Testis (tissue), 3 donors: Measurements from ENCODE around the gene SGCG. TPM values are rescaled to one million over a fixed set of nuclear protein-coding genes. Genes with fewer than 3 reads are reported as not detected.

Experiments used
- DNase-seq: peaks from one replicate; pipeline ENCODE4 v3.0.0-alpha.2; 2019
- H3K27ac ChIP-seq, 2 donors: fragments of 200-600 bp; sonication (generic); one replicate each; pipeline ENCODE4 v1.5.1; 2019
- H3K27me3 ChIP-seq: fragments of 200-600 bp; sonication (generic); one replicate; pipeline ENCODE4 v1.5.1; 2019
- H3K36me3 ChIP-seq: fragments of 200-600 bp; sonication (generic); one replicate; pipeline ENCODE4 v1.5.1; 2017; ENCODE audit warnings: low read depth; ENCODE audit errors: missing control alignments
- H3K4me1 ChIP-seq: fragments of 200-600 bp; sonication (generic); one replicate; pipeline ENCODE4 v1.5.1; 2019
- H3K4me3 ChIP-seq, 2 donors: fragments of 200-600 bp; sonication (generic); one replicate each; pipeline ENCODE4 v1.5.1; 2017 to 2019
- H3K9me3 ChIP-seq: fragments of 200-600 bp; sonication (generic); one replicate; pipeline ENCODE4 v1.5.1; 2017
- CTCF ChIP-seq, 3 experiments: fragments of 450-650 bp in 2 of 3; fragments of 200-600 bp in 1 of 3; sonication (generic) in 1 of 3; IDR thresholded peaks; one replicate each; pipeline ENCODE4 v1.5.1; 2016 to 2019; ENCODE audit warnings: antibody characterized with exemption in 3 of 3, mild to moderate bottlenecking in 2 of 3, moderate library complexity in 1 of 3
- POLR2A ChIP-seq: fragments of 450-650 bp; IDR thresholded peaks from one replicate; pipeline ENCODE4 v1.6.1; 2017; ENCODE audit warnings: antibody characterized with exemption, mild to moderate bottlenecking, moderate library complexity
- WGBS, 2 donors: methylation state at CpG; one replicate each; pipeline ENCODE4 v1.1.5; 2018; 5-methylcytosine and 5-hydroxymethylcytosine counted together
- intact Hi-C: fragments of 100-400 bp; cut with DNase I; formaldehyde crosslinking; loops from one replicate; pipeline ENCODE4 v1.15.1; 2023; ENCODE audit warnings: low total_unique reads
- polyA plus RNA-seq: library from polyadenylated mRNA; stranded (reverse); fragments of 350-450 nt; fragmentation: Illumina TruSeq; extraction: RNeasy Lipid Tissue Mini Kit (QIAGEN cat#74804); gene quantifications from one replicate; pipeline ENCODE4 v1.2.3, GENCODE V29; 2014; ENCODE audit warnings: low read depth, low replicate concordance; ENCODE audit not compliant: insufficient read depth
- small RNA-seq, 2 donors: library from RNA; depleted of rRNA; stranded (forward); fragments of <200 nt; gene quantifications; one replicate each; pipeline ENCODE3, GENCODE V24; 2016
- total RNA-seq, 2 donors: library from RNA; depleted of rRNA; stranded (reverse); fragments of >200 nt; gene quantifications; one replicate each; pipeline ENCODE4 v1.2.3, GENCODE V29; 2016

Gene SGCG
- total and polyA plus RNA-seq, 3 donors from 2014 or later = 1.5 to 2.9 (median 2.2) TPM

DNA sequence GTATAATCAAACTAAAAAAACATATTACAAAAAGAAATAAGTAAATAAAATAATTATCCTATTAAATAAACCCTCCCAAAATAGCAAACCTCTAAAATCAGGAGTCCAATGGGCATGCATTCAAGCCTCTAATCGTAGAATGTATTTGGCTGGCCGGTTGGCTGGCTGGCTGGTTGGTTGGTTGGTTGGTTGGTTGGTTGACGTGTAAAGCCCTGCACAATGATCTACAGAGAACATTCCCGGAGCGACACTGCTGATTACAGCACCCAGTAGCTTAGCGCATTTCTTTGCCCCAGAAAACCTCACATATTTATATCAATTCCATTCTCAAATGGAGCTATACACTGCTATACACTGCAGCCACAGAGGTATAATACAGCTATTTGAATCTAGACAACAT lies 187.1 kb downstream of the SGCG start:
- Histone ChIP-seq H3K4me3 (no peak overlapping the region), H3K4me1 (no peaks in the 10 kb centered on the region), H3K9me3 (no peaks in the 10 kb centered on the region), H3K27ac (no peak overlapping the region), H3K27me3 (no peaks in the 10 kb centered on the region), H3K36me3 (no peaks in the 10 kb centered on the region)
- DNase-seq = no peak
- TF ChIP-seq POLR2A (no peak), CTCF (IDR thresholded peaks at IDR 0.05) (no peak)
- intact Hi-C loops = no loop called here
- WGBS, 2 donors = 92 to 94% methylated on average over 6 of the region's 6 CpGs

GRCh38 chr13:23372264-23372906 lies 191.6 kb downstream of the SGCG start:
- no peak overlapping the region for H3K4me3 ChIP-seq
- no peaks in the 10 kb centered on the region for H3K36me3 ChIP-seq
- DNase-seq = no peak
- intact Hi-C loops = no loop called here
- no peak for TF ChIP-seq POLR2A
- TF ChIP-seq CTCF (IDR thresholded peaks at IDR 0.05) = no peak
- 38 to 59% methylated on average over 5 of the region's 5 CpGs for WGBS, 2 donors
- H3K27me3 ChIP-seq = no peaks in the 10 kb centered on the region
- H3K9me3 ChIP-seq = no peaks in the 10 kb centered on the region
- no peak overlapping the region for H3K27ac ChIP-seq
- H3K4me1 ChIP-seq = no peaks in the 10 kb centered on the region

Small RNAs within 50 kb of the gene (small RNA-seq; reads per million reads assigned to genes)
- gene RNU6-58P (0 reads per million in 2 donors), gene RNY3P4 (0 reads per million in 2 donors)
